NCI-H1092 (cell line): Measurements from ENCODE around the gene PRKD2.

Experiments
- DNase-seq: peaks from one replicate; lab custom pipeline; 2025; lab: John Stamatoyannopoulos, UW

PRKD2 gene

DNA sequence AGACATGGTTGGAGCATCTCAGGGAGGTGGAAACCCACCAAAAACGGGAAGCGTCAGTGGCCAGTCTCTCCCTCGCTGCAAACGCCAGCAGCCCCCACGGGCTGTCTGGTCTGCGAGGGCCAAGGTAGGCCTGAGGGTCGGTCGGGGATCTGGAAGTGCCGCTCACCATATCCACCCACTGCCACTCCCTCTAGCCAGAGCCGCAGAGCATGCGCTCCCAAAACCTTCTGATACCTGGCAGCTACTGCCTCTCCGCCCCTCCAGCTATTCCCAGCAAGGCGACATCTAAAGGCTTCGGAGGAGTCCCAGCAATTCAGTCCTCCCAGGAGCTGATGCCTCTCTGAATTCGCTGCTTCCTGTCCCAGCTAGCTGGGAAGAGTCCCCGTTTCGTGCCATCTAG, 24.5 kb upstream of the PRKD2 start:
- DNase-seq, result no peak

DNA sequence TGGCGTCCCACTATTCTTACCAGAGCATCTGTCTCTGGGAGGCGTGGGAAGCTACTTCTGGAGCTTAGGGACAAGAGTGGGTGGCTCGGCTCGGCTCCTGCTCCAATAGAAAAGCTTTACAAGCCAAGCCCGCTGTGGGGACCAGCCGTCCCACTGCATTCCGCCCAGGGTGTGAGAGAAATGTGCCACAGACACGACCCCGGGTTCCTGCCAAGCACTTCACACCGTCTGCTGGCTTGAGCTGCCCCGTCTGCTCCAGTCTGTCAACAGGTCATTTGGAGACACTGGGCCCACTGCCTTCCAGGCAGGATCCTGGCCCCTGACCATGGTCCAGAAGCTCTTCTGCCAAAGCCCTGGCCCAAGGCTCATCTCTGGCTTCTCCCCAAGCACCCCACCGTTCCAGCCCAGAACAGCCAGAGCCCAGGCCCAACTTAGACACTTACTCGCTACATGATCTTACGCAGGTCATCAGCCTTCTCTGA, 22.4 kb upstream of the PRKD2 start:
- no peak for DNase-seq

DNA sequence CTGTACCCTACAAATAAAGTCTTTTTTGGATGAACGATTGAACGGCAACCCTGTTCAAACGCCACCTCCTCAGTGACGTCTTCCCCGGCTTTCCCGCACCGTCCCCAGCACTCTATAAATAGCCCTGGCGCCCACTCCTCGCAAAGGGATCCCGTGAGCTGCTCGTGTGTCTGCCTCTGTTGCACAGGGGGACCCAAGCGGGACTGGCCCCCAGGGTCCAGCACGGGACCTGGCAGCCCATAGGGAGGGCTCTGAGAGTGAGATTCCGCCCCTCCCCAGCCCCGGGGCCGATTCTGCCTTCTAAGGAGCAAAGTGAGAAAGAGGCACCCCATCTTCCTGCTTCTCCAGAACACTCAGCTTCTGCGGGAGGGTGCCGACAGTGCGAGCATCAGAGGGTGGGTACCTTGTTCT, 20.9 kb upstream of the PRKD2 start:
- no peak for DNase-seq

DNA sequence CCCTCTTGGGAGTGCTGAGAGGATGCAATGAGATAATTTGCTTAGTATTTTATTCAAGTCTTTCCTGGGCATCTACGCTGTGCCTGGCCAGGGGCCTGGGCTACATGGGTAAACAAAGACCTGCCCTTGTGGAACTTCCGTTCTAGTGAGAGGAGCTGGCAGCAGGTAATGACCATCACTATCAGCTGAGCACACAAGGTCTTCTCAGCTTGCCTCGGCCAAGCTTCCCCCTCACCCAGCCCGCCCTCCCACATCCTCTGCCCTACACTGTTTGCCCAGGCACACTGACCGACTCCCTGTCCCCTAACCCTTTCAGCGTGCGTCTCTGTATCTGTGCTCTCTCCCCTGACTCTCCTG, 20.4 kb upstream of the PRKD2 start:
- no peak for DNase-seq

DNA sequence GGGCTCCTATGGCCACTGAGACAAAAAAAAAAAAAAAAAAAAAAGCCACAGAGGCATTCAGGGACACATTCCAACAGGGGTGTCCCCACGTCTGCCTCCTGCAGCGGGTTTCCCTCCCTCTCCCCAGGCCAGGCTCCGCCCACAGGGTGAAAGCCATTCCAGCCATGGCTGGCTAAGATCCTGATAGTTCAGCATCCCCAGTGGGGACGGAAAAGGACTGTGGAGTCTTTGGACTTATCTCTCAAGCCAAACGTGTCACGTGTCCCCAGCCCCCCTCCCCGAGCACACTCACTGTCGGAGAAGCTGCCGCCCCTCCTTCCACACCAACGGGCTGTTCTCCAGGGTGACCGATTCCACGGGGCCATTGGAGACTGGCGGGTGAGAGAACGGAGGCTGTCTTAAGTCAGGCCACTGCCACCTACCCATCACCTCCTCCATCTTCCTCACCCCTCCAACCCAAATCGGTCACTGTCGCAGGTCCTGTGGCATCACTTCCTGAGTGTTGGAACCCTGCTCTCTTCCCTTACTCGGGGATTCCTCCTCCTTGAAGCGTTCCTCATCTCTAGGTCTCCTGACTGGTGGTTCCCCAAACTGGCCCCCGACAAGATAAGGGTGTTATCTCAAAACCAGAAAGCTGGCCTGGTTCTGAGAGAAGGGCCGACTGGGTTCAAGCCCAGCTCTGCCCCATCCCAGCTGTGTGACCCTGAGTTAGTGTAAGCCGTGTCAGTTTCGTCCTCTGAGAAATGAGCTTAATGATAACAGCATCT, 19.8 kb upstream of the PRKD2 start:
- DNase-seq, result no peak

DNA sequence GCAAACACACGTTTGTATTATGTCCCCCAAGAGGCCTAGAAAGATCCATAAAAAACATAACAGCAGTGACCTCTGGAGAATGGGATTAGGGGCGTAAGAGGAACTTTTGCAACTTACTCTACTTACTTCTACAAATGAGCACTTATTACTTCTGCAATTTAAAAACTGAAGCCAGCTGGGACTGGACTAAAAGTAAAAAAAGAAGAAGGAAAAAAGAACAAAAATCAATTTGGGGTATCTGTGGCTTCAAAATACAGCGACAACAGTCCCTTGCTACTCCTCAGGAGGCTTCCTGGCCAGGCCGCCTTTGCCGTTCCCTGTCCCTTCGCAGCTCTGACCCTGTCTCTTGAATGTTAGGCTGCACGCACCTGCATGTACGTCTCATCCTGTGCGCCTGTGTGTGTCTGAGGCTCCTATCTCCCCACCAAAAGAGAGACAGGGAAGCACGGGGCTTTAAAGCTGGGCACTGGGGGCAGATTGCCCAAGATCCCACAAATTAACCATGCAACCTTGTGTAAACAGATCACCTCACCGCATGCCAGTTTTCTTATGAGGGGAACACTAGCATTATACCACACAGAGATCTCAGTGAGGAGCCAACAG, 16.9 kb upstream of the PRKD2 start:
- no peak for DNase-seq

DNA sequence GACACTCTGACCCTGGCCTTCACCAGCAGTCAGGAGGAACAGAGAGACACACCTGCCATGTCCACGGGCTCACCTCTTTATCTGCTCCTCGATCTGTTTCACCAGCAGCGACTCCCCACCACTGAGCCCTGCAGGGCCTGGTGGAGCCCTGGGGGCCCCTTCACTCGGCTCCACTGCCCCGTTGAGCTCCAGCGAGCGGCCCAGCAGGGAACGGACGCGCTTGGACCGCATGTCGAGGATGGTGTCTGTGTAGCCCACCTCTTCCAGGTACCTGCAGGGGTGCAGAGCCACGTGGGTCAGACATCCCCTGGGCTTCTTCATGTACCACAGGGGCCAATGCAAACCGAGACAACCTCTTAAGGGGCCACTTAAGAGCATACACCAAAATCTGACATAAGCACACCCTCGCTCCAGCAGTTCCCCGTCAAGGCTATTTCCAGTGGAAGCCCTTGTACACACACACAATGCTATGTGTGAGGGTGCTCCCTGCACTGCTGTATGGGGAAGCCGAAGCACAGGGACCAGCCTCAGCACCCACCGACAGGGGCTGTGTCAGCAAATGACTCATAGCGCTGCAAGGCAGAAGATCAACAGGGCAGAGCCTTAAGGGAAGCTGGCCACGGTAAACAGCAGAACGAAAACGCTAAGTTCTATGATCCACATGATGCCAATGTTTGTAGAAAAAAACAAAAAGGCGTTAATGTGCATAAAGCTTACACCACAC, 16.2 kb upstream of the PRKD2 start:
- DNase-seq, result no peak

DNA sequence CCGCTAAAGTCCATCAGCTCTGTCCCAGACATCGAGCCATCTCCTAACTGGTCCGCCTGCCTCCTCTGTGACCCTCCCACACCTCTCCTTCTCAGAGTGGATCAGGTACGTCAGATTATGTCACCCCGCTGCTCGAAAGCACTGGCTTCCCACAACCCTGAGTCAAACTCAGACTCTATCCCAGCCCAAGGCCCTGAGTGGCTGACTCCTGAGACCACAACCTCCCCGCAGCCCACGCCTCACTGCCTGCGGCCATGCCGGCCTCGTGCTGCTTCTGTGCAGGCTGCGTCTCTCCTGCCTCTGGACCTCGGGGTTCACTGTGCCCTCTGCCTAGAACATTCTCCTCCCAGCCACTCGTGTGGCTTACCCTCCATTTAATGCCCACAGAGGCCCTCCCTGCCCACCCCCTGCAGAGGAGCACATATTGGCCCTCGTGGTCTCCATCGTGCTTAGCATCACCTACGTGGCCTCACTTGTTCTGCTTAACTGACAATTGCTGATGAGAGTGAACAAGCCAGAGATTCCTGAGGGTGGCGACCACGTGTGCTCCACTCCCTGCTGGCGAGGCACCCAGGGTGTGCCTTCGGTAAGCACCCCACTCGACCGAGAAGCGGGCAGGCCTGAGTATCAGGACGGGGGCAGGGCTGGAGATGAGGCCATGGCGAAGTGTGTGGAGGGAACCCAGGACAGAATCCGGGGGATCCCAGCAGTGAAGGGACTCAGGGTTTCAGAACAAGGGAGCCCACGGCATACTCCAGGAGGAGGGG, 15.4 kb upstream of the PRKD2 start:
- no peak for DNase-seq

DNA sequence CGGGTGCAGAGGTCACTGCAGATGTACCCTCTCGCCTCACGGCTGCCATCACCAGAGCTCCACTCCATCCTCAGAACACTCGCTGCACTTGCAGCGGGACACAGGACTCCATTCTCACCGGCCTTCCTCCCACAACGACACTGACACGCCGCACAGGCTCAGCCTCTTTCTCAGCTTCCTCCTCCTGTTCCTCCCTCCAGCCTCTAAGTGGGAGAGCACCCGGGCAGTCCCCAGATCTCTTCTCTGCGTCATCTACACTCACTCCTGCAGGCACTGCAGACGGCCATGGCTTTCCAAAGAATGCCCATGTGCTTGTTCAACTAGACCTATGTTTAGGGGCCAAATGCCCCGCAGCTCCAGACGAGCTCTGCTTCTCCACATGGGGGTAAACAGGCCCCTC, 14.7 kb upstream of the PRKD2 start:
- DNase-seq, result no peak

DNA sequence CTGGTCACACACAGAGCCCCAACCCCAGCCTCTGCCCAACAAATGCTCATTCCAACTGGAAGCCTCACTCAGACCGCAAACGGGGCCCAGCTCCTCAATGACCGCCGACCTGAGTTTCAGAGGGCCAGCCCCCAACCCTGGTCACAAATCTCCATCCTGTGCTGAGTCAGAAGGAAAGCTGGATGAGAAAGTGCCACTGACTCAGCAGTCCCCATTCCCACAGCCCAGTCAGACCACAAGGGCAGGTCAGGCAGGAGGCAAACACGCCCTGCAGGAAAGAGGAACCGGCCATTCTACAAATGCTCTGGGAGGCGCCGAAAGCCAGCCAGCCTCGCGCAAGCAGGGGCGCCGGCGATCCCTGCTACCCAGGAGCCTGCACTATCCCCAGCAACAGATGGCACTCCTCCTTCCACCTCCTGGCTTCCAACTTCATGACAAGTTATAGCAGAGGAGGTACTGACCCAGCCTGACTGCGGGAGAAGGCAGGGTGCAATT, 14.1 kb upstream of the PRKD2 start:
- DNase-seq, result no peak

DNA sequence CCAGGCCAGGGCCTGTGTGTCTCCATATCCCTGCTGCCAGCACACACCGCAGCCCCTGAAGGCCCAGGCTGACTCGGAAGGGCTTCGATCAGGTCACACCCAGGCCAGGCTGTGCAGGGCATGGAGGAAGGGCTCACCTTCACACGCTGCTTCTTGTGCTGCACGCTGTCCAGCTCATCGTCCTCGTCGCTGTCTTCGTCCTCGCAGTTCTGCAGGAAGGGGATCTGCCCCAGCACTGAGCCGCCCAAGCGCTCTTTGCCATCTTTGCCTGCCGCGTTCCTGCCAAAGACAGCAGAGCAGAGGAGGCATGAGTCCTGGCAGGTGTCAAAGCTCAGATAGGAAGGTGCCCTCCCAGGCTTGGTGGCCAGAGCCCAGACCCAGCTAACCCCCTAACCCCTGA, 13.7 kb upstream of the PRKD2 start:
- DNase-seq, result no peak

DNA sequence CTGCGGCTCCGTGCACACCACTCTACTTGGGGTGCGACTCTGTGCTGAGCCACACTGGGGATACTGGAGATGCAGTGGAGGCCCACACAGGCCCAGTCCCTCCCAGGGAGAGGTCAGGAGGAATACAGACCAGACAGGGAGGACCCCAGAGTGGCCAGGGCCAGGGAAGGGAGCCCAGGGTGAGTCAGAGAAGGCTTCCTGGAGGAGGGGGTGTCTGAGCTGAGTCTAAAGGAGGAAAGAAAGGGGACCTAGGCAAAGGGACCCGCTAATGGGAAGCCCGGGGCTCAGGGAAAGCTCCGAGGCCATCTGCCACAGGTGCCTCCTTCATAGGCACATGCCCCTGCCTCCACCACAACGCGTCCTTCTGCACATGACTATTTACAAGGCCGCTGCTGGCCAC, 13.3 kb upstream of the PRKD2 start:
- no peak for DNase-seq

DNA sequence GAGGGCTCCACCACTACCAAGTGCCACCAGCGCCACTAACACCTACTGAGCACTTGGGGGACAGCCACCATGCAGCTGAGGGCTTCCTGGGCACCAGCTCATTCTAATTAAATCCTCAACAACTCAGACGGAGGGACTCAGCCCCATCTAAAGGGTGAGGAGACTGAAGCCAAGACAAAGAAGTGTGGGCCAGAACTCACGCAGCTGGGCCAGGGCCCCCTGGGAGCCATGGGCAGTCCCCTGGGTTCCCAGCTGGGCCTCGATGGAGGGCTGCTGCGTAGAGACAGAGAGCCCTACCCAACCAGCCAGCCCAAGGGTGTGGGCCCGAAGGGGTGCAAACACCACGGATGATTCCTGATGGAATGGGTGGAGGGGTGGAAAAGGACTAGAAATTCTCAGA, 12.8 kb upstream of the PRKD2 start:
- no peak for DNase-seq

DNA sequence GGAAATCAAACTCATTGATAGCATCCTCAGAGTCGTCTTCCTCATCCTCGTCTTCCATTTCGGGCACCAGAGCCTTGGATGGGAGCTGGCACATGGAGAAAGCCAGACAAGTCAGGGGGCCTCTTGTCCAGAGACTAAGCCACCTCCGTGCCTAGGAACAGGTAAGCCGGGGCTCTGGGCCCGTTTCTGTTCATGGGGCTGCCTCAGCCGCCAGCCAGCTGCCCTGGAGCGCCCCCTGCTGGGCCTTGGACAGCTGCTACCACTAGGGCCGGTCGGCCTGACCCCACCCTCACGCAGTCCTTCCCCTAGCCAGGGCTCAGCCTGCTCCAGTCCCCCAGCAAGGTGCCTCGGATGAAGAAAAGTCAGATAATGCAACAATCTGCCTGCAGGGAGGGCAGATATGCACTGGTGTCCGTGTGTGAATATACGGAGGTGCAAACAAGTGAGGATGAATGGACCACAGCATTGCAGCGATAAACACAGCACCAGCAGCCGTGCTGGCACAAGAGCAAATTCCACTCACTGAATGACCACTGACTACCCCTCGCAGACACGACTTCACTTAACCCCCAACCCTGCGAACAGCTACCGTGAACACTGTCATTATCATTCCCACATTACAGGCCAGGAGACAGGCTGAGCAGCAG, 11.9 kb upstream of the PRKD2 start:
- no peak for DNase-seq

DNA sequence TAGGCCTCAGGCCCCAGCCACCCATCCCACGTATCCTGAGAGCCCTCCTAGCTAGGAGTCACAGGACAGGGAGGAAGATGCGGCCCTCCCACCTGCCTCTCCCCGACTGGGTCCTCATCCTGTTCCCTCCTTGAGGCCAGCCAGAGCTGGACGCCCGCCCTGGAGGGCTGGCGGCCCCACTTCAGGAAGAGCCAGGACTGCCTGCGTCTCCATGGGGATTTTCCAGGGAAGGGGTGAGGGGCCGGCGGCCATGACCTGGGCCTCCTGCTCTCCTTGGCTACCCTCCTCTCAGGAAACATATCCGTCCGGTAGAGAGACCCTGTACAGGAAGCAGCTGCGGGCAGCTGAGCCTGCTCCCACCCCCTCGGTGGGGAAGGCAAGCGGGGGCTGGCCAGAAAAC, 11.3 kb upstream of the PRKD2 start:
- DNase-seq, result no peak

DNA sequence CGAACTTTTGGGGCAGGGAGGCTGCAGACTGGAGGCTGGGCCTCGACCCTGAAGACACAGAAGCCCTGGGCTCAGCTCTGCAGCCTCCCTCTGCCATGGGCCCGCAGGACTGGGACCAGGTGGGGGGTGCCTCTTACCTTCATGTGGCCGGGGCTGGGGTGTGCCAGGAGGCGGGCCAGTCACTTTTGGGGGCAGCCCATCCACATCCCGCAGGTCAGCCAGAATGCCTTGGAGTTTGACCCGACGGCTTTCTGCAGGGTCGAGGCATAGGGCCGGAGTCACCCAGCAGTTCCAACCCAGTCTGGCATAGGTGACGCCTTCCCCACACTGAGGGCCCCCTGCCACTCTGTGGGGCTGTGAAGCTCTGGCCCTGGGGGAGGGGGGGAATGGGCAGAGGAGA, 10.8 kb upstream of the PRKD2 start:
- DNase-seq, result no peak

DNA sequence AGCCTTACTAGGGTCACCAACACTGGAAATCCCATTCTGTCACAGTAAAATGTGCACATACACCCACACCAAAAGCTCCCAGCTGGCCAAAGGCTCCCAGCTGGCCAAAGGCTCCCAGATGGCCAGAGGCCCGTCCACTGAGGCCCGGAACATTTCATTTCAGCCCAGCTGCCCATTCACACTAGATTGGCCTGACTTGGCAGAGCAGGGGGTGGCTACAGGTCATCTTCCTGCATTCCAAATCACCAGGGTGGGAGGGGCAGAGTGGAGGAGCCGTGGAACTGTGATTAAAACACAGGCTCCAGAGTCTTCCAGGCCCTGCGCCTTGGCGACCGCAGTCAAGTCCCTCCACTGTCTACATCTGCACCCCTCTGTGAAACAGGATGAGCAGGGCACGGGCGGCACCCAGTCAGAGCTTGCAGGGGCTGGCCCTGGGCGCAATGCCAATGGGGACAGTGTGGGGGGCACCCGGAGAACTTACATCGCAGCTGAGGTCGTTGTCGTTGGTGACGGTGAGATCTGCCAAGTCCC, 10.1 kb upstream of the PRKD2 start:
- no peak for DNase-seq

DNA sequence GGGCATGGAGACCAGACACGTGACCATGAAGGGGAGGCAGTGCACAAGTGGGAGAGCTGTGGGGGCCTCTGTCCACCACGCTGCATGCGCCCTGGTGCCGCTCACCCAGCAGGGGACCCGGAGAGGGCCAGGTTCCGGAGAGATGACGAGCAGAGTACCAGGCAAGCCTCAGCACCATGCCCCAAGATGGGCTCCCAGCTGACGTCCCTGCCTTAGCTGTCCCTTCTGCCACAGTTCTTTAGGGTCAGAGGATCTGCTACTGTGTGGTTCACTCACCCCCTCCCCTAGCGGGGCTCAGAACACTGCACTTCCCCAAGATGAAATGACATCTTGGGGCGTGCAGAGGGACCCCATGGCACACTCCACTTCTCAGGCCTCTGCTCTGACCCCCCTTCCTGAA, 9.6 kb upstream of the PRKD2 start:
- no peak for DNase-seq

DNA sequence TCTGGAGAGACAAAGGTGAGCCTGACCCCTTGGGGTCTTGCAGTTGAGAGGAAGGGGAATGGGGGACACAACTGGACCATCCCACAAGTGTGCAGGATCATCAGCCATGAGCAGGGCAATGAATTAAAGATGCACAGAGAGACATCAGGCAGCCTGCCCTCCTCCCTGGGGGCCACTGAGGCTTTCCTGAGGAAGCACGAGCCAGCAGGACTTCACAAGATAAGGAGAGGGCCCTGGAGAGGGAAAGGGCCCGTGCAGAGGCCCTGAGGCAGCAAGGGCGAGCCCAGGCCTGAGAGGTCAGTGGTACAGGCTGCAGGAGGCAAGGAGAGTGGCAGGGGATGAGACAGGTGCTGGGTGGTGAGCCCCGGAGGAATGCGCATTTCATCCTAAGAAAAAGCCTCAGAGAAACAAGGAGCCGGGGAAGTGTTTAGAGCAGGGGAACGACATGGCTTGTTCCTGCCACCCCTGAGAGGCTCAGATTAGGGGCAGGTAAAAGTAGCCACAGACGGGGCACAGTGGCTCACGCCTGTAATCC, 9.0 kb upstream of the PRKD2 start:
- no peak for DNase-seq

DNA sequence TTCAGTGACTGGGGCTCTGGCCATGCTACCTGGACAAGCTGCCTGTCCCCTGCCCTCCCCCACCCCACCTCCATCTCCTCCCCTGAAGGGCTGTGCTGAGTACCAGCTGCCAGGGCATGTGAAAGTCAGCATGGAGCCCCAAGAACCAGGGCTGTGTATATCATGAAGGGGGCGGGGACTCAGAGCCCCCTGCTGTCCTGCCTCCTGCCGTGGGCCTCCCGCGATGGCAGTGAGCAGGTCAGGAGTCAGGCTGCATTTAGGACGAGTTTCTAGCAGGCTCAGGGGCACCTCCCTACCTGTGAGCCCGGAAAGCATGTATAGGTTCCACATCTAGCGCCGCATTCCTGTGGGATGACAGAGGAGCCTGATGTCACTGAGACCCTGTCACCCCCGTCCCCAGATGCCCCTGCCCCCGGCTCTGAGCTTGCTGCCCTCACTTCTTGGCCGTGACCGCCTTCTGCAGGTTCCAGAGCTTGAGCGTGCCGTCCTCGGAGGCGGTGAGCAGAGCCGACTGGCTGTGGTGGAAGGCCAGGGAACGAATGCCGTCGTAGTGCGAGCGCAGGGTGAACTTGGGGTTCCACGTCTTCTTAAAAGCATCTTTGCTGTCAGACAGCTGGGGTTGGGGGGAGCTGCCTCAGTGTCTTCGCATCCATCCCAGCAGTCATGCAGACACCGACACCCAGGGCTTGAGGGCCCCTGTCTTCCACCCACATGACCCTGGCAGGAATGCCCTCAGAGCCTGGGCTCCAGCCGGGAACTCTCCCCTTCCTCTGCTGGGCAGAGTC, 8.3 kb upstream of the PRKD2 start:
- DNase-seq, result no peak

DNA sequence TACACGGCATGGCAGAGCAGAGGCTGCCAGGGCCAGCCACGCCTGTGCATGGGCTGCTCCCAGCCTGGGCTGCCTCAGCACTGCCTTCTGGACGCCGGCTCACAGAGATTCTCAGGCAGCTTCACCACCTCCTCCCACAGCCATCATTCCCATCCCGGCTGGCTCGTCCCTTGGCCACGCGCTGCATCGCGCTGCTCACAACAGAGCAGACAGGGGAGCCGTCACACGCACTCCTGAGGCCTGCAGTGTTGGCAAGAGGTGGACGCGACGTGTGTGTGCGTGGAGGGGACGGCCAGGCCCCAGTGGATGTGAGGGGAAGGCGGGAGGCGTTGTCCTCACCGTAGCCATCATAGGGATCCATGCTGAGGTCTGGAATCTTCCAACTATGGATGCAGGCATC, 7.6 kb upstream of the PRKD2 start:
- no peak for DNase-seq
